GM19463 (cell line): ENCODE measurements around the gene ADAMTSL2.

Source experiments
- ATAC-seq: cut with Tn5 transposase; IDR thresholded peaks from one replicate; pipeline ENCODE4 v1.9.1; 2021; ENCODE audit warnings: mild to moderate bottlenecking, moderate library complexity; ENCODE audit not compliant: unreplicated experiment

The ADAMTSL2 gene

GRCh38 chr9:133584559-133585476, 50.3 kb downstream of the ADAMTSL2 start:
- ATAC-seq: no peak

- ATAC-seq: no peak
These were observed 51.2 kb downstream of the ADAMTSL2 start for GRCh38 chr9:133585481-133586351.

GRCh38 chr9:133587051-133587450, 52.5 kb downstream of the ADAMTSL2 start:
- ATAC-seq: no peak

- ATAC-seq: no peak
These were observed 53.0 kb downstream of the ADAMTSL2 start for GRCh38 chr9:133587466-133587865.

GRCh38 chr9:133589454-133590227, 55.1 kb downstream of the ADAMTSL2 start:
- no peak for ATAC-seq

- no peak for ATAC-seq
These were observed 55.8 kb downstream of the ADAMTSL2 start for GRCh38 chr9:133590231-133590855.

- no peak for ATAC-seq
These were observed 56.8 kb downstream of the ADAMTSL2 start for GRCh38 chr9:133591116-133591910.

- no peak for ATAC-seq
These were observed 57.5 kb downstream of the ADAMTSL2 start for GRCh38 chr9:133591985-133592384.

- no peak for ATAC-seq
These were observed 58.4 kb downstream of the ADAMTSL2 start for GRCh38 chr9:133592731-133593409.

- no peak for ATAC-seq
These were observed 59.2 kb downstream of the ADAMTSL2 start for GRCh38 chr9:133593587-133594253.

GRCh38 chr9:133594310-133594709, 59.8 kb downstream of the ADAMTSL2 start:
- ATAC-seq: no peak

GRCh38 chr9:133595910-133596309, 61.4 kb downstream of the ADAMTSL2 start:
- no peak for ATAC-seq

GRCh38 chr9:133597316-133597957, 62.9 kb downstream of the ADAMTSL2 start:
- no peak for ATAC-seq

- no peak for ATAC-seq
These were observed 64.5 kb downstream of the ADAMTSL2 start for GRCh38 chr9:133598978-133599377.

- no peak for ATAC-seq
These were observed 65.1 kb downstream of the ADAMTSL2 start for GRCh38 chr9:133599470-133600173.

GRCh38 chr9:133600739-133601138, 66.2 kb downstream of the ADAMTSL2 start:
- ATAC-seq: no peak

GRCh38 chr9:133601746-133602145, 67.2 kb downstream of the ADAMTSL2 start:
- no peak for ATAC-seq
